HepG2 (cell line): ENCODE measurements around the gene SMCO1. TPM values are rescaled to one million over a fixed set of nuclear protein-coding genes. Genes with fewer than 3 reads are reported as not detected.

Experiments
- CHD4 ChIP-seq: fragments of 200-600 bp; sonication (generic); IDR thresholded peaks from 2 replicates; pipeline ENCODE4 v1.7.0; 2017; ENCODE audit warnings: mild to moderate bottlenecking, low read length, borderline replicate concordance
- FOXP4 ChIP-seq: sonication (generic); formaldehyde crosslinking; IDR thresholded peaks from 2 replicates; pipeline ENCODE4 v1.4.0; 2020; ENCODE audit warnings: missing genetic modification reagents
- GATAD1 ChIP-seq: IDR thresholded peaks from 2 replicates; pipeline ENCODE4 v1.6.1; 2016; ENCODE audit warnings: missing genetic modification reagents, missing compliant biosample characterization
- GMEB1 ChIP-seq: sonication (generic); formaldehyde crosslinking; IDR thresholded peaks from 2 replicates; pipeline ENCODE4 v1.5.1; 2020; ENCODE audit warnings: missing genetic modification reagents, mild to moderate bottlenecking, borderline replicate concordance
- HOXD1 ChIP-seq: sonication (generic); formaldehyde crosslinking; IDR thresholded peaks from 2 replicates; pipeline ENCODE4 v1.5.0; 2020; ENCODE audit warnings: missing genetic modification reagents
- KDM1A ChIP-seq: IDR thresholded peaks from 2 replicates; pipeline ENCODE4 v1.6.1; 2016; ENCODE audit warnings: missing compliant biosample characterization
- MXD3 ChIP-seq: IDR thresholded peaks from 2 replicates; pipeline ENCODE4 v1.6.1; 2016; ENCODE audit warnings: mild to moderate bottlenecking, missing biosample characterization, missing genetic modification reagents
- NR3C1 ChIP-seq: sonication (generic); formaldehyde crosslinking; IDR thresholded peaks from 2 replicates; pipeline ENCODE4 v1.4.0; 2020; ENCODE audit warnings: missing genetic modification reagents
- PTBP1 ChIP-seq: fragments of 200-400 bp; formaldehyde crosslinking; IDR thresholded peaks from 2 replicates; pipeline ENCODE4 v1.6.1; 2018; ENCODE audit warnings: low read length, low read depth; ENCODE audit not compliant: poor library complexity, severe bottlenecking
- SNAI1 ChIP-seq: sonication (generic); formaldehyde crosslinking; IDR thresholded peaks from 2 replicates; pipeline ENCODE4 v1.5.0; 2020; ENCODE audit warnings: mild to moderate bottlenecking, missing genetic modification reagents, borderline replicate concordance
- SOX13 ChIP-seq, 3 experiments: fragments of 450-650 bp in 1 of 3; sonication (generic) in 1 of 3; formaldehyde crosslinking in 1 of 3; IDR thresholded peaks in 2 of 3; conservative IDR thresholded peaks in 1 of 3; 2 replicates each; pipeline versions ENCODE4 v1.5.0 to v1.6.1; 2016 to 2020; ENCODE audit warnings: antibody characterized with exemption in 1 of 3, mild to moderate bottlenecking in 1 of 3, missing compliant biosample characterization in 1 of 3, missing genetic modification reagents in 1 of 3, moderate library complexity in 1 of 3
- TAF1 ChIP-seq: sonication (generic); formaldehyde crosslinking; IDR thresholded peaks from 2 replicates; pipeline ENCODE4 v1.4.0; 2020; ENCODE audit warnings: missing genetic modification reagents
- U2AF2 ChIP-seq: fragments of 200-400 bp; formaldehyde crosslinking; IDR thresholded peaks from 2 replicates; pipeline ENCODE4 v1.6.1; 2017; ENCODE audit warnings: low read depth, mild to moderate bottlenecking, low read length
- ZBTB14 ChIP-seq: sonication (generic); formaldehyde crosslinking; IDR thresholded peaks from 2 replicates; pipeline ENCODE4 v1.4.0; 2020; ENCODE audit warnings: missing genetic modification reagents
- ZNF230 ChIP-seq: sonication (generic); formaldehyde crosslinking; IDR thresholded peaks from 2 replicates; pipeline ENCODE4 v1.4.0; 2020; ENCODE audit warnings: mild to moderate bottlenecking, missing genetic modification reagents
- ZNF281 ChIP-seq: sonication (generic); formaldehyde crosslinking; IDR thresholded peaks from 2 replicates; pipeline ENCODE4 v1.4.0; 2020; ENCODE audit warnings: missing genetic modification reagents, borderline replicate concordance
- ZNF383 ChIP-seq: sonication (generic); formaldehyde crosslinking; IDR thresholded peaks from 2 replicates; pipeline ENCODE4 v1.4.0; 2020; ENCODE audit warnings: missing genetic modification reagents, mild to moderate bottlenecking, borderline replicate concordance
- ZNF547 ChIP-seq: sonication (generic); formaldehyde crosslinking; IDR thresholded peaks from 2 replicates; pipeline ENCODE4 v1.5.1; 2020; ENCODE audit warnings: mild to moderate bottlenecking, missing genetic modification reagents
- ZNF556 ChIP-seq: sonication (generic); formaldehyde crosslinking; IDR thresholded peaks from 2 replicates; pipeline ENCODE4 v1.4.0; 2020; ENCODE audit warnings: mild to moderate bottlenecking, missing genetic modification reagents, borderline replicate concordance
- ZNF777 ChIP-seq: sonication (generic); formaldehyde crosslinking; IDR thresholded peaks from 2 replicates; pipeline ENCODE4 v1.4.0; 2020; ENCODE audit warnings: missing genetic modification reagents
- polyA plus RNA-seq, 8 experiments: library from polyadenylated mRNA; depleted of rRNA in 3 of 8; stranded (reverse) in 7 of 8; unstranded in 1 of 8; fragments of >200 nt; fragmentation: Illumina TruSeq in 4 of 8; extraction: Trizol in 4 of 8; gene quantifications; 2 replicates each; pipeline versions ENCODE4 v1.2.1 to v1.2.3, GENCODE V29; 2011 to 2016; ENCODE audit warnings: low read depth in 4 of 8, missing spikeins in 1 of 8, mixed read lengths in 1 of 8; ENCODE audit not compliant: insufficient read depth in 1 of 8
- total RNA-seq, 5 experiments: library from RNA; depleted of rRNA; stranded (reverse); fragments of >200 nt; fragmentation: Illumina TruSeq; extraction: Trizol; gene quantifications; 2 replicates each; pipeline ENCODE4 v1.2.3, GENCODE V29; 2016; ENCODE audit warnings: low read depth in 1 of 5

The SMCO1 gene
- total and polyA plus RNA-seq, 2 of the 13 experiments (the other 11 are each of a cell fraction or from before 2014, with no cell fraction given): not detected

GRCh38 chr3:196503196-196504076 lies 11.7 kb downstream of the SMCO1 start, which contains the start of gene RNF168 (continued):
- TF ChIP-seq ZBTB14 (CRISPR knock-in tag): no peak
- no peak for TF ChIP-seq ZNF777 (CRISPR knock-in tag)
- peak; percentile 35; the same call in 1 of the 2 replicates for TF ChIP-seq ZNF547 (CRISPR knock-in tag)
- TF ChIP-seq KDM1A: no peak
- 0 out of 2 replicates have a peak, but pooled peaks have one; percentile 20 for TF ChIP-seq SOX13 (IDR thresholded peaks at IDR 0.05)
- TF ChIP-seq SOX13 (CRISPR knock-in tag; conservative IDR thresholded peaks at IDR 0.05 in 1 of 2, IDR thresholded peaks at IDR 0.05 in 1 of 2): peak in 1 of 2 experiments; percentile 30; a peak in 1 of 4 replicates
- peak; percentile 89 for TF ChIP-seq GATAD1 (CRISPR knock-in tag)
- TF ChIP-seq PTBP1: peak; percentile 32
- TF ChIP-seq U2AF2: no peak
- TF ChIP-seq TAF1 (CRISPR knock-in tag): peak; percentile 92
- TF ChIP-seq NR3C1 (CRISPR knock-in tag): no peak
- TF ChIP-seq CHD4: no peak
- TF ChIP-seq ZNF281 (CRISPR knock-in tag): no peak
- TF ChIP-seq MXD3 (CRISPR knock-in tag): peak; percentile 83; the same call in 1 of the 2 replicates
- TF ChIP-seq GMEB1 (CRISPR knock-in tag): peak; percentile 90
- peak; percentile 54; the same call in 1 of the 2 replicates for TF ChIP-seq FOXP4 (CRISPR knock-in tag)
- TF ChIP-seq HOXD1 (CRISPR knock-in tag): peak; percentile 64; the same call in 1 of the 2 replicates
- peak; percentile 39; the same call in 1 of the 2 replicates for TF ChIP-seq ZNF230 (CRISPR knock-in tag)
- TF ChIP-seq ZNF556 (CRISPR knock-in tag): 0 out of 2 replicates have a peak, but pooled peaks have one; percentile 25
- TF ChIP-seq ZNF383: peak; percentile 85
- TF ChIP-seq SNAI1 (CRISPR knock-in tag): no peak
